ENCODE results near the gene PROM1.

Gene PROM1

DNA sequence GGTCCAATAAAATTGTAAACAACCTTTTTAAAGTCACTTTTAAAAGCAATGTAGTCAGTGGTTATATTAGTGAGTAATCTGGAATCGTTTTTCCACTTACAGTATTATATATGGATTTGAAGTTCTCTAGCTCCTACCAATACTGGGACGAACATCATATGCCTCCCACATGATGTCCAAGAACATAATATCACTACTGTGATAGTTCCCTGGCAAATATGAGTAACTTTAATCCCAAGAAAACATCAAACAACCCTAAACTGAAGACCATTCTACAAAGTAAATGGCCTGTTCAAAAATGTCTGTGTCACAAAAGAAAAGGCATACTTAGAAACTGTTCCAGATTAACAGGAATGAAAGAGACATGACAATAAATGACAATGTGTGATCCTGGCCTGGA, 67.3 kb downstream of the PROM1 start:
- no peak for DNase-seq (ENCODE audit: low read depth)
- TF ChIP-seq, protein P1, sequence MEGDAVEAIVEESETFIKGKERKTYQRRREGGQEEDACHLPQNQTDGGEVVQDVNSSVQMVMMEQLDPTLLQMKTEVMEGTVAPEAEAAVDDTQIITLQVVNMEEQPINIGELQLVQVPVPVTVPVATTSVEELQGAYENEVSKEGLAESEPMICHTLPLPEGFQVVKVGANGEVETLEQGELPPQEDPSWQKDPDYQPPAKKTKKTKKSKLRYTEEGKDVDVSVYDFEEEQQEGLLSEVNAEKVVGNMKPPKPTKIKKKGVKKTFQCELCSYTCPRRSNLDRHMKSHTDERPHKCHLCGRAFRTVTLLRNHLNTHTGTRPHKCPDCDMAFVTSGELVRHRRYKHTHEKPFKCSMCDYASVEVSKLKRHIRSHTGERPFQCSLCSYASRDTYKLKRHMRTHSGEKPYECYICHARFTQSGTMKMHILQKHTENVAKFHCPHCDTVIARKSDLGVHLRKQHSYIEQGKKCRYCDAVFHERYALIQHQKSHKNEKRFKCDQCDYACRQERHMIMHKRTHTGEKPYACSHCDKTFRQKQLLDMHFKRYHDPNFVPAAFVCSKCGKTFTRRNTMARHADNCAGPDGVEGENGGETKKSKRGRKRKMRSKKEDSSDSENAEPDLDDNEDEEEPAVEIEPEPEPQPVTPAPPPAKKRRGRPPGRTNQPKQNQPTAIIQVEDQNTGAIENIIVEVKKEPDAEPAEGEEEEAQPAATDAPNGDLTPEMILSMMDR (IDR thresholded peaks at IDR 0.05; ENCODE audit: low read depth, low read length, missing control alignments), result no peak
- no peak overlapping the region for H3K4me3 ChIP-seq (ENCODE audit: low read depth, low read length)

DNA sequence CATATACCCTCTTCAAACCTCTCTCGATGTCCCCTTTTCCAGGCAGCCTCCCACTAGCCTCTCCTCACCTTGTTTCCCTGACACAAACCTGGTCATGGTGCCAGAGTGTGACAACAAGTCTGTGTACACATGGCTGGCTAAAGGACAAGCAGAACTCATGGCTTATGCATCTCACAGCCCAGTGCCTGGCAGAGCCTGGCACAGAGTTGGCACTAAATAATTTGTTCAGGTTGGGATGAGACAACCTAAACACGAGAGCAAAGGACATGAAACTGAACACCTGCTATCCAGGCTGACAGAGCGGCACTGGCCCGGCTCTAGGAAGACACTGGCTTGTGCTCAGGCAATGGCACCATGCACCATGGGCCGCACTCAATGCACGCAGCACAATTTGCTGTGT, 72.7 kb downstream of the PROM1 start:
- TF ChIP-seq, protein P1 (IDR thresholded peaks at IDR 0.05; ENCODE audit: low read depth, low read length, missing control alignments), result no peak
- no peak overlapping the region for H3K4me3 ChIP-seq (ENCODE audit: low read depth, low read length)
- no peak for DNase-seq (ENCODE audit: low read depth)

DNA sequence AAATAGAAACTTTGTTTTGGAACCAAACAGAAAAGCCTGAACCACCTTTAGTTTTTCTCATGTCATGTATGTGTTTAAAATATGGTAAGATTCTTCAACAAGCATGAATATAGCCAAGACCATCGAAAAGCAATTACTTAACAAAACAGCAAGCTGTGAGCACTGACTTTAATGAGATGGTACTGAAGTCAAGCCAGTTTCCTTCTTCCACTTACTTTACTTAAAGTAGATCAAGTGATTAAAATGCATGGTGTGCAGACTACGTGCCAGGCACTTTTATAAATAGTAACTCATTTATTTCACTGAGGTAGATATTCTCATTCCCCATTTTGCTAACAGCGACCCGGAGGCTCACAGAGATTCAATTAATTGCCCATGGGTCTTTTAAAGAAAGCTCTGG, 74.7 kb downstream of the PROM1 start:
- TF ChIP-seq, protein P1 (IDR thresholded peaks at IDR 0.05; ENCODE audit: low read depth, low read length, missing control alignments), result no peak
- H3K4me3 ChIP-seq (ENCODE audit: low read depth, low read length), result no peak overlapping the region
- DNase-seq (ENCODE audit: low read depth), result no peak

DNA sequence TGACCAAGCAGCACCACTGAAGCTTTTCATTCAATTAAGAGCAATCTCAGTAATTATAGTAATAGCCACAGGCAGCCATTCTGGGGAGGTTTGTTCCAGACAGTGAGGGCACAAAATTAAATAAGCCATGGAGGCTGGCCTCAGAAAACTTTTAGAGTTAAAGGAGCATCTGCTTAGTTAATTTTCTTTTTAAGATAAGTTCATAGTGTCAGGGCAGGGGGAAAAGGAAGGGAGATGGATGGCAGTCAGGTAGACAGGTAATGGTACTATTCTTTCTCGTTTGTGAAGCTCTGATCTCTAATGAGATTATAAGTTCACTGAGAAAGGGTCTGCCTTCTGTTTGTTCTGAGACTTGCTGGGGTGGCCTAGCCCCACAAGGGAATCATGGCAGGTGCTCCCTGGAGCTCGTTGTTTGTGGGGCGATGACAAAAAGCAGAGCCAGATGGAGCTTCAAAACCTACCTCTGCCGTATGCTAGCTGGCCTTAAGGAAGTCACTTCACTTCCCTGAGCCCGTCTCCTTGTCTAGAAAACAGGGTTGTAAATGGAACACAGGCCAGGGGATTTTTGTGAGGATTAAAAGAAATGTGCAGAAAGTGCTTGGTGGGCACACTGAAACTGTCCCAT, 76.2 kb downstream of the PROM1 start:
- DNase-seq (ENCODE audit: low read depth), result no peak
- H3K4me3 ChIP-seq (ENCODE audit: low read depth, low read length), result no peak overlapping the region
- TF ChIP-seq, protein P1 (IDR thresholded peaks at IDR 0.05; ENCODE audit: low read depth, low read length, missing control alignments), result no peak

DNA sequence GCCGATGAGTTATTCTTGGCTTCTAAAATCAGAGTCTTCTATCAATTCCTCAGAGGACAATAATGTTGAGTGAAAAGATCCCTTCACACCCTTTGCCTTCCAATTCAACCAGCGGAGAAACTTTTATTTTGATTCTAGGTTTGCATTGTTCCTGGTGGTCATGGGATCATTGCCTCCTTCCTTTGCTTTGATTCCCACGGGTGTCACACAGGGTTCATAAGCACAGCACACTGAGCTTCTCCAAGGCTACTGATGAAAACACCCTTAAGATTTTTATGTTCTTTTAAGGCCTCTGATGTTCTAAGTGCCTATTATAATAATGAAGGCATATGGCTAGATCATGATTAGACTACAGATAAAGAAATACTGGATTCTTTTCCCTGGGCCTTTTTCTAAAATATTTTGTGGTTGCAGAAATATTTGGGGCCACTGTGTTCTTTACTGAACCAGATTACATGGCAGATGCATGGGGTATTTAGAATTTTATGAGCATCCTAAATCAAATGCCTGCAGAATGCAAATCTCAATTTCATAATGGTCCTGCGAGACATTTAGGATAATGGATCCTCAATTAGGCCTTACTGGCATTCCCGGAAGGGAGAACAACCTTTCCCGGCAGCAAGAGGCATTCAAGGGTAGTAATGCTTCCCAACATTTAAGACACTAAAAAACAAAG, 76.9 kb downstream of the PROM1 start:
- TF ChIP-seq, protein P1 (IDR thresholded peaks at IDR 0.05; ENCODE audit: low read depth, low read length, missing control alignments), result no peak
- no peak overlapping the region for H3K4me3 ChIP-seq (ENCODE audit: low read depth, low read length)
- no peak for DNase-seq (ENCODE audit: low read depth)

DNA sequence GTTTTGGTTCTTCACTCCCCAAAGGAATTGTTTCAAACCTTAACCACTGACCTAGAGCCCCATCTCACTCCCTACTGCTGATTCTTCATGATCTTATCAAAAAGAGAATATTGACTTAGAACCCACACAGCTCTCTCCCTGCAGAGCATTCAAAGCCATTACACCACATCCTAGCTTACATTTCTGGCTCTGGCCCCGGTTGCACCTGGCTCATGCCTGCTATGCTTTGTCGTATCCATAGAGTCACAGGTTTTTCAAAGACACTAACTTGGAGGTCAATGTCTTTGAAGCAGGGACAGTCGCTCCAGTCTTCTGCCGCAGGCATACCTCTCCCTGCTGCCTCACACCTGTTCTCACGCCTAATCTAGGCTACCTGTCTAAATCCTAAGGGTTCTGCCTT, 78.1 kb downstream of the PROM1 start:
- no peak overlapping the region for H3K4me3 ChIP-seq (ENCODE audit: low read depth, low read length)
- DNase-seq (ENCODE audit: low read depth), result no peak
- TF ChIP-seq, protein P1 (IDR thresholded peaks at IDR 0.05; ENCODE audit: low read depth, low read length, missing control alignments), result no peak

DNA sequence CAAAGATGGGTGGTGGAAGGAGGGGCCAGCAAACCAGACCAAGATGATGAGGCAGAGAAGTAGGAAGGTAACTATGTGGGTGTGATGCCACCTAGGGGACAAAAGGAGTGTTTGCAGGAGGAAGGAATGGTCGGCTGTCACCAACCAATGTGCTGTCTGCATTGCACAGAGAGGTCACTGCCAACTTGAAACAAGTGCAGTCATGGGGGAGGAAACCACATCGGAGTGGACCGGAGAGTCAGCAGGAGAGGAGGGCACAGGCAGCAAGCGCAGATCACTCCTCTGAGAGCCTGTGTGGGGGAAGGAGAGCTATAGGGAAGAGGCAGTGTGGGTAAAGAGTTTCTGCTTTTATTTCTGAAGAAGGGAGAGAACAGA, 82.4 kb downstream of the PROM1 start:
- DNase-seq (ENCODE audit: low read depth), result peak; percentile 31
- TF ChIP-seq, protein P1 (IDR thresholded peaks at IDR 0.05; ENCODE audit: low read depth, low read length, missing control alignments), result peak; percentile 95

More for the DNA sequence above, 82.4 kb downstream of the PROM1 start:
- H3K4me3 ChIP-seq (ENCODE audit: low read depth, low read length), result no peak overlapping the region

Data from GM12864 (cell line).